Liver (tissue), 3 donors: ENCODE measurements around the gene LRRC61.
"Not testable (repeated sequence)": the region's sequence is repeated elsewhere in the genome, so short reads cannot be mapped to it uniquely, and the experiment has no call there.

Experiments used
- GABPA ChIP-seq, 2 donors: IDR thresholded peaks in 1 of 2; conservative IDR thresholded peaks in 1 of 2; 2 replicates each; pipeline ENCODE4 v1.6.1; 2016; ENCODE audit warnings: antibody characterized with exemption in 2 of 2, mild to moderate bottlenecking in 1 of 2, moderate library complexity in 1 of 2
- RAD21 ChIP-seq, 2 donors: IDR thresholded peaks; 2 replicates each; pipeline ENCODE4 v1.6.1; 2016; ENCODE audit warnings: antibody characterized with exemption in 2 of 2, mild to moderate bottlenecking in 2 of 2
- SP1 ChIP-seq: IDR thresholded peaks from 2 replicates; pipeline ENCODE4 v1.6.1; 2018; ENCODE audit warnings: antibody characterized with exemption, mild to moderate bottlenecking
- TAF1 ChIP-seq: conservative IDR thresholded peaks from 2 replicates; pipeline ENCODE4 v1.6.1; 2016; ENCODE audit warnings: antibody characterized with exemption, mild to moderate bottlenecking
- YY1 ChIP-seq: IDR thresholded peaks from 2 replicates; pipeline ENCODE4 v1.6.1; 2016; ENCODE audit warnings: antibody characterized with exemption, mild to moderate bottlenecking
- TF ChIP-seq, protein P1 (sequence below): fragments of 150-350 bp; IDR thresholded peaks from 2 replicates; pipeline ENCODE4 v1.5.1; 2017; ENCODE audit warnings: improper control_type of control experiment, low read depth, low read length; ENCODE audit not compliant: missing input control
- donor health status: healthy.
- donor health status: healthy.

DNA sequence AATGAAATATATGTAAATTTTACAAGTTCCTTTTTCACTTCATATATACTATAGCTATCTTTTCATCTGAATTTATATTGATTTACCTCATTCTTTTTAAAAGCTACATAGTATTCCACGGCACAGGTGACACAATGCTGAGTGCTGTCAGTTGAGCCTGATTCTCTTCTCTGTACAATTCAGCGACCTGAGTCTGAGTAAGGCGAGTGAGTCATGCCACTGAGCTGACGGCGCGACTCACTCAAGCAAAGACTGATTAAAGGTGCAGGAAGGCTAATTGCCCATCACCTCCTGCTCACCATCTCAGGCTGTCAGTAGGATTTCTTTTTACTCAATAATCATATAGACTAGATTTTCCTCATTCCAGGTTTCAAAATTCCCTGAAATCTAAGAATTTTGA, 39.5 kb upstream of the LRRC61 start:
- TF ChIP-seq, protein P1, sequence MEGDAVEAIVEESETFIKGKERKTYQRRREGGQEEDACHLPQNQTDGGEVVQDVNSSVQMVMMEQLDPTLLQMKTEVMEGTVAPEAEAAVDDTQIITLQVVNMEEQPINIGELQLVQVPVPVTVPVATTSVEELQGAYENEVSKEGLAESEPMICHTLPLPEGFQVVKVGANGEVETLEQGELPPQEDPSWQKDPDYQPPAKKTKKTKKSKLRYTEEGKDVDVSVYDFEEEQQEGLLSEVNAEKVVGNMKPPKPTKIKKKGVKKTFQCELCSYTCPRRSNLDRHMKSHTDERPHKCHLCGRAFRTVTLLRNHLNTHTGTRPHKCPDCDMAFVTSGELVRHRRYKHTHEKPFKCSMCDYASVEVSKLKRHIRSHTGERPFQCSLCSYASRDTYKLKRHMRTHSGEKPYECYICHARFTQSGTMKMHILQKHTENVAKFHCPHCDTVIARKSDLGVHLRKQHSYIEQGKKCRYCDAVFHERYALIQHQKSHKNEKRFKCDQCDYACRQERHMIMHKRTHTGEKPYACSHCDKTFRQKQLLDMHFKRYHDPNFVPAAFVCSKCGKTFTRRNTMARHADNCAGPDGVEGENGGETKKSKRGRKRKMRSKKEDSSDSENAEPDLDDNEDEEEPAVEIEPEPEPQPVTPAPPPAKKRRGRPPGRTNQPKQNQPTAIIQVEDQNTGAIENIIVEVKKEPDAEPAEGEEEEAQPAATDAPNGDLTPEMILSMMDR, result not testable (repeated sequence)
- TF ChIP-seq YY1; SP1; RAD21 (IDR thresholded peaks at IDR 0.05); GABPA (IDR thresholded peaks at IDR 0.05 in 1 of 2, conservative IDR thresholded peaks at IDR 0.05 in 1 of 2); TAF1: not testable (repeated sequence)
